Stimulated activated CD4-positive, alpha-beta T cell treated with anti-CD3 and anti-CD28 coated beads, Interleukin-1b, Interleukin-23, amount 100 ng/mL, for 4 hours (primary cell): ENCODE measurements around the gene ZNF22.

Source experiments
- DNase-seq, 2 donors: peaks; one replicate each; pipeline ENCODE4 v3.0.0-alpha.2; 2020; ENCODE audit warnings: low read depth in 2 of 2

The ZNF22 gene

DNA sequence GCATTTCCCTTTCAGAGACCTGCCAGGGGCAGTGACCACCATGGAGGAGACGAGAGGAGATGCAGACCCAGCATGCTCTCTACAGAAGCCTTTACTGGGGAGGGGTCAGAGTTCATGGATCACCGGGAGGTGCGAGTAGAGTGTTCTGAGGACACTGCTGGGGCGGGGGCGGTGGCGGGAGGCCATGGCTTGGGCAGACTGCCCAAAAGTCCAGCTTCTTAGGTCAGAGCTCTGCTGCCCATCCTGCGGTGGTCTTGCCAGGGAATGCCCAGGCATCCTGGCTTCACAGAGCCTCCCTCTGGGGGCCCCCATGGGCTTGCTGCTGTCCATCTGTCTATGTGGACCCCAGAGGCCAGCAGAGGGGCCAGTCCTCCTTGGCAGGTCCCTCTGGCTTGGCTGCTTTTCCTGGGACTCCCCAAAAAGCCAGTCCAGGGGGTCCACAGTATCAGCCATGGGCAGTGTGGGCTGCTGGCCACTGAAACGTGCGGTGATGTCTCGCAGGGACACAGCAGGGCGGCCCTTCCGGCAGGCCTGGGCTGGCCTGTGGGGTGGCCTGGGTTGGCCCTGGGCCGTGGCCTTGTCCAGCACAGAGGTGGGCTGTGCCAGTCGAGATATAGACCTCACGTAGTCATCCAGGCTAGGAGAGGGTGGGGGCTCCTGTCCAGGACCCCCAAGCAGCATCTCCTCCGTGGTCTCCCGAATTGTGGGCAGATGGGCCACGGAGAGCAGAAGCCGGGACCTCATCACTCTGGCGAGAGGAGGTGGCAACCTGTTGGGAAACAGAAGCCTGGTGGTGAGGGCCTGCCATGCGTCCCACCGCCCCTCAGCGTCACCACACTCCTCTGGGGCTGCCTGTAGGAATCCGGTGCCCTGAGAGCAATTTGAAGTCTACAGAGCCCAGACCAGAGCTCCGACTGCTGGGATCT lies 23.2 kb upstream of the ZNF22 start:
- DNase-seq: no peak

DNA sequence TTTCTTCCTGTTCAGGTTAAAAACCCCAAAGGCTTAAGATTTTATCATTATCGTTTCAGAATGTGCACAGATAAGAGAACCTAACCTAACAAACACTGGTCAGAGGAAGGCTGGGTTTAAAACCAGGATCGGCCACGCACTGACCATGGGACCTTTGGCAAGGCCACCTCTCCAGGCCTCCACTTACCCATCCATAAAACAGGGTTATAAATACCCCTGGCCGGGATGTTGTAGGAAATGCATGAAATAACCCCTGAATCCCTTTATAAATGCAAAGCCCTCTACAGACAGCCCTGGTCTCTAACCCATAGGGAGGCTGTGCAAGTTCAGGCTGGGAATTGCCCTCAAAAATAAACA lies 22.5 kb upstream of the ZNF22 start:
- no peak for DNase-seq

DNA sequence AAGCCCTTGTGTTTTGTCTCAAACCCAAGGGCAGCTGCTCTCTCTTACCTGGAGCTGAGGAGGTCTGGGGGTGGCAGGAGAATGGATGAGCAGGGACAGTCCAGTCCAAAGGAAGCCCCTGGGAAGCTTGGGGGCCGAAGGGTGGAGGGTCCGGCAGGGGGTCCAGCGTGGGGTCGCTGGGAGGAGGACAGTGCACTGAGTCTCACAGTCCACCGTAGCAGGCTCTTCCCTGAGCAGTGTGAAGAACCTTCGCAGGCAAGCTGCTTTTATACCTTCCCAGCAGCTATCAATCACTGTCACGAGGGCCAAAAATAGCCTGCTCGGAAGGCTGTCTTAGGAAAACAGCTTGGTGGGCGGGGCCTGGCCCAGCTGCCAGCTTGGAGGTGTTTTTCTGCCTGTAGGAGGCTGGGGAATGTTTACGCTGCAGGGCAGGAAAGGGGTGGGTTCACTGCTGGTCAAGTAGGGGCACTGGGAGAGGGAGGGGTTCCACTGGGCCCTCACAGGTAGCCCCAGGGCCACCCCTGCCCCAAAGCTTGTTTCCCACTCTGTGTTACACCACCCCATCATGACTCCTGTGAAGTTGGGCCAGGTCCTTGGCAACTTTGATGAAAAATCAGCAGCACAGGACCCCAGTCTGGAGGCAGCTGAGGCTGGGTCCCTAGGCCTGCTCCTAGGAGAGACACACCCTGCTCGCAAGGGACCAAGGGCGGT lies 22.0 kb upstream of the ZNF22 start, which contains the start of gene DEPP1:
DEPP1 (minus strand) TSS at position 240 of the 711 bp plus-strand sequence. CDS start 779 bp downstream, outside the sequence.
- DNase-seq: no peak

DNA sequence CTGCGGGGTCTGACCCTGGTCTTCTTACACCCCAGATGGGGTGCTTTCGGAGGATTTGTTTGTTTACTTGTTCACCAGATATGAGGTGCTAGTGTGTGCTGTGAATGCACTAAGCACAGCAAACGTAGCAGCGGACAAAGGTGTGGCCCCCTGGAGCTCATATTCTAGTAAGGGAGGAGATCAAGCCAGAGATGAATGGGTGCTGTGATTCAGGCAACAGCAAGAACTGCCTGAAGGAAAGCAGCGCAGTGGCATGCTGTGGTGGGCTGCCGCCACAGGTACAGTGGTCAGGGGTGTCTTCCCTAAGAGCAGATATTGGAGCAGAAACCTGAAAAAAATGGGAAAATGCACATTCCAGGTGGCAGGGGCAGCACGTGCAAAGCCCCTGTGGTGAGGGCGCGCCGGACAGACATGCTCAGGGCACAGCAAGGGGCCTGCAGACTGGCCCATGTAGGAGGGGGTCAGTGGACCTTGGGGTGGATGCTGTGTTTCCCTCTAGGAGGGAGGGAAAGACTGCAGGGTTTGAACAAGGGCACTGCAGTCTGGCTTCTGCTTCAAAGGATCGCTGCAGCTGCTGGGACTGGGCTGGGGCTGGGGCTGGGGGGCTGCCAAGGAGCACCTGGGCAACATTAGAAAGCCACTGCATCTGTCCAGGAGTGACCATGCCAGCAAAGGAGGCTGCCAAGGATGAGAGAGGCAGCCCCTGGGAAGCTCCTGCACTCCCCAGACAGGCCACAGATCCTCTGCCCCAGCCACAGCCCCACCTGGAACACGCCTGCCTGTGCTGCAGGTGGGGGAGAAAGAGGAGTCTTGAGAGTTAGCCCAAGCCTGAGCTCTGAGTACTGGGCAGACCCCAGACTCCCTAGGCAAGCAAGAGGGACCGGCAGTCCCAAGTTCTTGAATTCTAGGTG lies 21.2 kb upstream of the ZNF22 start:
- no peak for DNase-seq

DNA sequence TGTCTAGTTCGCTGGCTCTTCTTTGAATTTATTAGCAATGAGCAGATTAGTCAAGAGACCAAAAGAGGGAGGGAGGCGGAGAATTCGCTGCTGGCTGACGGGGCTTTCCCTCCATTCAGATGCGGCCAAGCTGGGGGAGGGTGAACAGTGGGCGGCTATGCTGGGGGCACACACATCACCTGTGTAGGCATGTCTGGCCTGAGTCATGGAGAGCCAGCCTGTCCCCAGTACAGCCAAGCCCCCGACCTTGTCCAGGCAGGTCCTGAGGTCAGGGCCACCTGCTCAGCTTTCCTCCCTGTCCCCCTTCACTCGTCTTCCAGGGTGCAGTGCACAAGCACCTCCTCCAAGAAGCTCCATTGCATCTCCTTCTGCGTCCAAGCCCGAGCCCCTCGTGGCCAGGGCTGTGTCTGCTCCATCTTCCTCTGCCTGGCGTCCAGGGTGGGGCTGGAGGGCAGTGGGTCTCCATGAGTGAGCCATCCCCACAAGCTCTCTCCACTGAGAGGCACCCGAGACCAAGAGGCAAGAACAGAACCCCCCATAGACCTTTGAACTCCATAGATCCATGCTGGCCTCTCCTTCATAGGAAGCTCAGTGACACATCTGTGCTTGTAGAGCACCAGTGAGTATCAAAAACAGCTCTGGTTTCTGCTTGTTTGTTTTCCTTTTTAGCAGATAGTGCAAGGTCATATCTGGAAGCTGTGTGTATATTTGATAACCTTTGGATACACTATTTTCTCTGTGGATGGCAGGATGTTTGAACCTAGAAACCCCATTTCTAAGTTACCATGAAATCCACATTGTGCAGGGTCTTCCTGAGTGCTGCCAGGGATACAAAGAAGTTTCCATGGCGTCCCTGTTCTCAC lies 20.2 kb upstream of the ZNF22 start:
- DNase-seq: no peak

DNA sequence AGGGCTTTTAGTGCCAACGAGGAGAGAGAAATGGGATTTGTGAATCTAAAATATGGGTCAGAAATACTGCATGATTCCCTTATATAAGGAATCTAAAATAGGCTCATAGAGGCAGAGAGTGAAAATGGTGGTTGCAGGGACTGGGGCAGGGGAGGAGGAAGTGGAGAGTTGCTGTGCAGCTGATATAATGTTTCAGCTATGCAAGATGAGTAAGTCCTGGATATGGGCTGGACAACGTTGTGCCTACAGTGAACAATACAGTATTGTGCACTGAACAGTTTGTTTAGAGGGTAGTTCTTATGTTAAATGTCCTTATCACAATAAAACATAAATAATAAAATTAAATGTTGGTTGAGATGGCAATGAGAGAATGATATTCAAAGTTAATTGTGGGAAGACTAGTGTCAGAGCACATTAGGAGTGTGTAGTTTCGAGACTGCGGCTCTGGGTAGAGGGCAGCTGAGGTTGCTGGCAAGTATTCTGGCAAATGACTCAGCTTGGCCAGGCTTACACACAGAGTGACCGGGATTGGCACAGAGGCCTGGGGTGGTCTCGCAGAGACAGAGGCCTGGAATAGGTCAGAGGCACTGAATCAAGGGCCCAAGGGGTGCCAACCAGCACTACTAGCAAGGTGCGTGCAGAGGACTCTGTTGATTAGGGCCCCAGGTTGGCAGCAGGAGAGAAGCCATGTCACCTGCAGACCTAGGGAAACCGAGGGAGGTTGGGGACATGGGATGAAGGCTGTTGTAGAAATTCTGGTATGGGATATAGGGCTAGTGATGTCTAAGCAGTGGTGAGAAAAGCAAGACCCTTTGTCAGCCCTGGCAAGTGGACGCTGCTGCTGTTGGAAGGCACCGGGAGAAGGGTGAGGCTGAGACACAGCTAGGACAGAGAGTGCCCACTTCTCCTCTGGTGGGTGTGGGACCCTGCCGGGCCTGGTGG lies 19.3 kb upstream of the ZNF22 start:
- DNase-seq: no peak

DNA sequence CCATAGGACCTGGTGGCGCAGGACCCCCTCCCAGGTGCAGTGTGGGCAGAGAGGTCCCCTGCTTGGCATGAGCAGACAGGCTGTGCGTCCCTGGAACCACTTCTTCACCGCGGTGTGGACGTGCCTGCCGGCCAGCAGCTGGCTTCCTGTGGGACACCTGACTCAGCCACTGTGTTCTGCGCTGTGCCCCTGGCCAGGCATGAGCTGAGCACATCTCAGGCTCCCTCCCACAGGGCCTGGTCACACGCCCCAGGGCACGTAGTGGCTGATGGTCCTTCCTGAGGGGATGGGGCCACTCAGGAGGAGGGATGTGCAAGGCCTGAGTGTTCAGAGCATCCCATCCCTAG lies 18.6 kb upstream of the ZNF22 start:
- no peak for DNase-seq

DNA sequence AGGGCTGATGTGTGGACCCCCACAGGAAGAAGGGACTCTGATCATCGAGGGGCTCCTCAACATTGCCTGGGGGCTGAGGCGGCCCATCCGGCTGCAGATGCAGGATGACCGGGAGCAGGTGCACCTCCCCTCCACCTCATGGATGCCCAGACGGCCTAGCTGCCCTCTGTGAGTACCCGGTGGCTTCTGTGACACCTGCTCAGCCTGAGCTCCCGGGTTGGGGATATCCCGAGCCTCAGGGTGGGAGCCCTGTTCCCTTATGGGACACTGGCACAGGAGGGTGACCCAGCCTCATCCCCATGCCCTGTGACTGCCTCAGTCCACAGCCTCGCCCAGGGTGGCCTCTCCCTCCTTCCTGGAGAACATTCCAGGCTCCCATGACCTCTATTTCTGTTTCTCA lies 18.2 kb upstream of the ZNF22 start:
- no peak for DNase-seq

DNA sequence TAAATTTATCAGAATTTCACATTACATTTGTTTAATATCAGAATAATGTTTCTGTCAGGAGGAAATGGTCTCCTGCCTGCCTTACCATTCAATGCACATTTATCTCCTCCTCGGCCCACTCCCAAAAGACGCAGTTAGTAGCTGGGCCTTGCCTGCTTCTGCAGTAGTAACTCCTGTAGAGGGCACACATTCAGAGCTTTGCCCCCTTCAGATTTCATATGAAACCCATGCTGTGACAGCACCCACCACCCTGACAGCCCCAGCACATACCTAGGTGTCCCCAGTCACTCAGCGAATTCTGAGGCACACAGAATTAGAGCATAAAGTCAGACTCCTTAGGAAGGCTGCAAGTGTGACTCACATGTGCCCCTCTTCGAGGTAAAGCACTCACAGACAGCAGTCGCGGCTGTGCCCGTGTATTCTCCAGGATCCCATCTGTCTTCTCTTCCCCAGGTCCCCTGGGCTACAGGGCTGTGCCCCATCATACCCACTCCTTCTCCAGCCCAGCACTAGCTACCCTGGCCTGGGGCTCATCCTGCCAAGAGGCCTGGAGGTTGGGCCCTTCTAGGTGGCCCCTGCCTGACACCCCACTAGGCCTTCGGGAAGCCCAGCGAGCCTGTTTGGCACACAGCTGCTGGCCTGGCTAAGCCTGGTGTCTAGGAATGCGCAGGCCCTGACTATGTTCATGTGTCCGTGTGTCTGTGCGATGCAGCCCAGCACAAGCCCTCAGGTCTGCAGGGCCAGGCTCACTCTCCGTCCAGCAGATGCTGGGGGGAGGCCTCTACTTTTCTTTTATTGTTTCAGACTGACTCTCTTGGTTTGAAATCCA lies 17.4 kb upstream of the ZNF22 start:
- DNase-seq: no peak

DNA sequence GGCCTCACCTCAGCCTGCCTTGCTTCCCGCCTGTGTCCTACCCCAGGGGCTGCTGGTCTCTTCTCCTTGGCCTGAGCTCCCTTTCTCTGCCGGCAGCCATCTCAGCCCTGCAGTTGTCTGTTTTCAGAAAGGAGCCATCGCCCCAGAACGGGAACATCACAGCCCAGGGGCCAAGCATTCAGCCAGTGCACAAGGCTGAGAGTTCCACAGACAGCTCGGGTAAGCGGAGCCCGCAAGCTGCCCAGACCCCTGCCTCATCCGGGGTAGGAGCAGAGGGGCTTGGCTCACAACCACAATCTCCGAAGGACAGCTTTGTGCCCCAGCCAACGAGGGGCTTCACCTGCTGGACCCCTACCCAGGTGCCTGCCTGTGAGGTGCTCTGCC lies 16.8 kb upstream of the ZNF22 start:
- DNase-seq: no peak

DNA sequence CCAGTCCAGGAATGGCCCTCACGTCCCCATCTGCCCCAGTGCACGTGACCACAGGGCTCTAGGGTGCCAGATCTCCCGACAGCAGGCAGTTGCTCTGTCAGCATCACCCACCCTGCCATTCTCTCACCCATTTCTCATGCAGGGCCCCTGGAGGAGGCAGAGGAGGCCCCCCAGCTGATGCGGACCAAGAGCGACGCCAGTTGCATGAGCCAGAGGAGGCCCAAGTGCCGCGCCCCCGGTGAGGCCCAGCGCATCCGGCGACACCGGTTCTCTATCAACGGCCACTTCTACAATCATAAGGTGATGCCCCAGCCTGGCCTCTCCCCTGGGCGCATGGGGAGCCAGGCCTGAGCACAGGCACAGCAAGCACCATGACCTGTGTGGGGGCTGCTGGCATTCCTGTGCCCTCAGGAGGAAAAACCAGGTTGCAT lies 16.0 kb upstream of the ZNF22 start:
- DNase-seq: no peak

DNA sequence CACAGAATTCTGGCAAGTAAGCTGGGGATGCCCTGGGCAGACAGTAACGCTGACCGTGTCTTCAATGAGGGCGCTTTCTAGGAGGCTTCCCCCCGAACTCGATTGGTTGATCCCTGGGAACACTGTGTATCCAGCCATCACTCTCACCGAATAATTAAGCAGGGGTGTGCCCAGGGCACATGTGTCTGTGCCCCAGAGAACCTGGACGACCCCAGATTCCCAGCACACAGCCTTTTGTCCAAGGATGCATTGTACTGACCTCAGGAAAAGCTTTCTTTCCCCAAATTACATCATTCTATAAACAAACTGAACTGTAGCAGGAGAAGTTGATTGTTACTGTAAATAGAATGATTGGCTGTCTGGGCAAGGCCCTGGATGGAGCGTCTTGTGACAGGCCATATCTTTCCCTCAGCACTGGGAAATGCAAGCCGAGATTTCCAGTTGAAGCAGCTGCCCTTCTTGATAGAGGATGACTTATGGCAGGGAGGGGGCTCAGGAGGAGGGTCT lies 15.5 kb upstream of the ZNF22 start:
- DNase-seq: no peak

DNA sequence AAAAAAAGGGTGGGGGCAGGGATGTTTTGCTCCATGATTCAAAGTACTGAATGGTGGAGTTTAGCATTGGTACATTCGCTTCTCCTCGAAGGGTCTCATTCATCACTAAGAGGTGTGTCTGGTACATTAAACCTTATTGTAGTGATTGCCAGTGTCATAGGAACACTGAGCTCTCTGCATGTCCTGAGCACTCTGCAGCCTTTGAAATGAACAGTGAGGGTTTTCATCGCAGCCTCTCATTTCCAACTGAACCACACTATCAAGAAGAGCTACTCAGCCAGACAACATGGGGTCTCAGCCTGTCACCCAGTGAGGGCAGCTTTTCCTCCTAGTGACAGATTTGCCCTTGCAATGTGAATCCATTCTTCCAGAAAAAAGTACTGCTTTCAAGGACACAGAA lies 14.5 kb upstream of the ZNF22 start:
- DNase-seq: no peak

DNA sequence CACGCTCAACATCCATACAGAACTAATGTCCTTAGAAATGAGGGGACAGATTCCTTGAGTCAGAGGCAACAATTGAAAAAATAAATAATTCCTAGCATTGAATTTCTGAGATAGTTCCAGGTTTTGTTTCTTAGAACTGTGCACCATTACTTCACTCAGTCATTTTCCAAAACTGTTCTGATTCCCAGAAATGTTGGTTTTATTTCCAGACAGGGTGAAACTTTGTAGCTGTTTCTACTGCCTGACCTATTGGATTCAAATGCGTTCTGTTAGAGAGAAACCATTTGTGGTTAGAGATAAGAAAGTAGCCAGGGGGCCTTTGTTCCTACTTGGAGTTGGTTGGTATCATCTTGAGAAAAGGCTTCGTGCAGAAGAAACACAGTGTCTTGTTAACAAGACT lies 14.1 kb upstream of the ZNF22 start:
- DNase-seq: no peak

DNA sequence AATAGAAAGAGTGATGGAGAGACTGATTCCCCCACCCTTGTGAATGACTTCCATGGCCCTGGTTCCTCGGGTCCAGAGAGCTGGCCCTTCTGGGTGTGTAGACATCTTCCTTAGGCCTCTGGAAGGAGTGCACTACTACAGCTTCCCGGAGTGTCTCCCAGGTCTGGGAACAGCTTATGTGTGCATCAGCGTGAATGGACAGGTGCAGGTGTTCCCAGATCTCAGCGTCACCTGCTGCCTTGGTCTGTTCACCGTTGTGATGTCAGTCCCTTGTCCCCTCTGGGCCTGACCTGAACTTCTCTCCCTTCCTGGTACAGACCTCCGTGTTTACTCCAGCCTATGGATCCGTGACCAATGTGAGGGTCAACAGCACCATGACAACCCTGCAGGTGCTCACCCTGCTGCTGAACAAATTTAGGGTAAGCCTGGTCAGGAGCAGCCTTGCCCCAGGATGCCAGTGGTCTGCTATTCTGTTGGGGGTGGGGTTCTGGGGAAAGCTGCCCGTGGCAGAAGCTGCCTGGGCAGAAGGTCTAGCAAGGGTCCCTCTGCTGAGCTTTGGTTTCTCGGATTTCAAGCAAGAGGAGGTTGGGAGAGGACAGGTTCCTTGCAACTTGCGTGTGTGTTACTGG lies 11.7 kb upstream of the ZNF22 start:
- no peak for DNase-seq

DNA sequence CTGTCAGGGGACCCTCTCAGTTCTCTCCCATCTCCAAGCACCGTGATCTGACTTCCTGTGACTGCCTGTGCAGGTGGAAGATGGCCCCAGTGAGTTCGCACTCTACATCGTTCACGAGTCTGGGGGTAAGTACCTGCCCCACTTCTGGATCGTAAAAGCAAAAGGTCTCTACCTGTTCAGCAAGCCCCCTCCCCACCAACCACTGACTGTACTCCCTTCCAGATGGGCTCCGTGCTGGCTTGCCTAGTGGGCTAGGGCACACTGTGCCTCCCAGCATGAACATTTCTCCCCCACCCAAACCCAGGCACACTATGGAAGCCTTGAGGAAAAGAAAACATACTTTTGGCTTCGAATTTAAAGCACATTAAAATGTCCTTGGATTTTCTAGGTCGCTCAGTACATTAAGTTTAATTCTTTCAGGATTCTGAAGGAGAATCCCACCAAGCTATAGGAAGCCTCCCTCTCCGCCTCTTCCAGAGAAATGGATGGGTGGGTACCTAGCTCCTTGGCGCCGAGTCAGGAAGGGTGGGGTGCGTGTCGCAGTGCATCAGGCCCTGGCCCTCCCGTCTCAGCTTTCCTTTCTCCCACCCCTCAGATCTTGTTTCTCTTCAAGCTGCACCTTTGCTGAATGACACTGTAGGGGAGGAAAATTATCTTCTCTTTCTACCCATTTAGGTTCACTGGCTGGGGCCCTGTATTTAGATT lies 11.0 kb upstream of the ZNF22 start:
- no peak for DNase-seq

DNA sequence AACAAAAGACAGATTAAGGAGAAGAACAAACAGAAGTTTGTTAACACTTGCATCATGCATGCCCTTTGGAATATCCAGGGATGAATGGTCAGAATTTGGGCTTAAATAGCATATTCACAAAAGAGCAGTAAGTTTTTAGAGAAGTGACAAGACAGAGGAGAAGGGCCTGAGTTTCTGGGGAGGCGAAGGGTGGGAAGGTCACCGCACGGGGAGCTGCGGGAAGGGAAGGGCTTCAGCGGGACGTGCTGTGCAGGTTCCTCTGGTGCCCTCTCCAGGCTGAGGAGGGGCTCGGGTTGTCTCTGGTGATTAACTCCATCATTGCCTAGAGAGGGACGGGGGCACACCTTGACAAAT lies 10.4 kb upstream of the ZNF22 start:
- DNase-seq: no peak

DNA sequence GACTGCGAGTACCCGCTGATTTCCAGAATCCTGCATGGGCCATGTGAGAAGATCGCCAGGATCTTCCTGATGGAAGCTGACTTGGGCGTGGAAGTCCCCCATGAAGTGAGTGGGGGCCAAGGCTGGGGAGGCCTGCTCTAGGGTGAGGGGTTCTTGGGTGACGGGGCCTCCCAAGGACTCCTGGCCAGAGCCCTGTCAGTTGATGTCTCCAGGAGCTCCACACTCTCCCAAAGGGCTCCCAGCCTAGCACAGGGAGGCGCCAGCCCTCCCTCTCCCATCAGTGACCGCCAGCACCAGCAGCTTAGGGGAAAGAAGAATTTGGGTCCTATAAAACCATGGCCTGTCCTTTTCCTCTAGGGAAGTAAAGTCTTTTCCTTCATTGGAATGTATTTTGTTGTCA lies 9.8 kb upstream of the ZNF22 start:
- DNase-seq: no peak
